Kasumi-1 (cell line): Measurements from ENCODE around the gene CST1.
"Not testable (repeated sequence)": the region's sequence is repeated elsewhere in the genome, so short reads cannot be mapped to it uniquely, and the experiment has no call there.

Source experiments
- DNase-seq, 2 experiments: peaks; one replicate each; lab custom pipeline; 2025; lab: John Stamatoyannopoulos, UW

The CST1 gene

GRCh38 chr20:23750786-23751185 lies at the start of gene CST1:
Gene CST1, minus strand, starts transcription at chr20:23750935. Its CDS starts 69 bp downstream, at chr20:23750866.
- DNase-seq: not testable (repeated sequence)

GRCh38 chr20:23799216-23799847 lies 48.6 kb upstream of the CST1 start:
- DNase-seq: peak in 1 of 2 experiments; percentile 1

- DNase-seq: no peak
Measured at GRCh38 chr20:23795526-23795925, 44.8 kb upstream of the CST1 start.

GRCh38 chr20:23794841-23795240 lies 44.1 kb upstream of the CST1 start:
- DNase-seq: no peak

GRCh38 chr20:23794065-23794464 lies 43.3 kb upstream of the CST1 start:
- DNase-seq: no peak

- no peak for DNase-seq
Measured at GRCh38 chr20:23783447-23783846, 32.7 kb upstream of the CST1 start.

- DNase-seq: peak; percentile 7 to 31
Measured at GRCh38 chr20:23782366-23782983, 31.7 kb upstream of the CST1 start.

GRCh38 chr20:23778676-23779075 lies 27.9 kb upstream of the CST1 start:
- DNase-seq: not testable (repeated sequence)

- not testable (repeated sequence) for DNase-seq
Measured at GRCh38 chr20:23777380-23777779, 26.6 kb upstream of the CST1 start.

- DNase-seq: no peak
Measured at GRCh38 chr20:23776067-23776771, 25.5 kb upstream of the CST1 start.

- no peak for DNase-seq
Measured at GRCh38 chr20:23774081-23774480, 23.3 kb upstream of the CST1 start.

GRCh38 chr20:23773579-23773978 lies 22.8 kb upstream of the CST1 start:
- no peak for DNase-seq

GRCh38 chr20:23773127-23773526 lies 22.4 kb upstream of the CST1 start:
- no peak for DNase-seq

- no peak for DNase-seq
Measured at GRCh38 chr20:23772074-23772473, 21.3 kb upstream of the CST1 start.

- DNase-seq: no peak
Measured at GRCh38 chr20:23770384-23770783, 19.6 kb upstream of the CST1 start.

GRCh38 chr20:23768520-23768919 lies 17.8 kb upstream of the CST1 start:
- not testable (repeated sequence) for DNase-seq

- no peak for DNase-seq
Measured at GRCh38 chr20:23766531-23766930, 15.8 kb upstream of the CST1 start.

- DNase-seq: no peak
Measured at GRCh38 chr20:23765578-23765977, 14.8 kb upstream of the CST1 start.

- DNase-seq: not testable (repeated sequence)
Measured at GRCh38 chr20:23764630-23765029, 13.9 kb upstream of the CST1 start.

- no peak for DNase-seq
Measured at GRCh38 chr20:23763345-23763744, 12.6 kb upstream of the CST1 start.

GRCh38 chr20:23759306-23759940 lies 8.7 kb upstream of the CST1 start:
- no peak for DNase-seq

- DNase-seq: not testable (repeated sequence)
Measured at GRCh38 chr20:23756792-23757191, 6.1 kb upstream of the CST1 start.
